DMS79 (cell line): ENCODE data around the gene NMT1.

Source experiments
- DNase-seq: peaks from one replicate; lab custom pipeline; 2025; lab: John Stamatoyannopoulos, UW

Gene NMT1

GRCh38 chr17:45104907-45105624 is 43.9 kb downstream of the NMT1 start:
- DNase-seq, result no peak

GRCh38 chr17:45106096-45106495 is 45.0 kb downstream of the NMT1 start:
- DNase-seq, result no peak

GRCh38 chr17:45106582-45106981 is 45.5 kb downstream of the NMT1 start:
- no peak for DNase-seq

- DNase-seq, result no peak
Observed at GRCh38 chr17:45107293-45108010, 46.3 kb downstream of the NMT1 start.

- DNase-seq, result no peak
Observed at GRCh38 chr17:45108051-45108450, 46.9 kb downstream of the NMT1 start.

GRCh38 chr17:45108595-45109521 is 47.7 kb downstream of the NMT1 start:
- no peak for DNase-seq

- DNase-seq, result no peak
Observed at GRCh38 chr17:45110676-45111611, 49.8 kb downstream of the NMT1 start.

GRCh38 chr17:45111850-45112249 is 50.7 kb downstream of the NMT1 start:
- DNase-seq, result peak; percentile 12

- DNase-seq, result no peak
Observed at GRCh38 chr17:45112559-45113423, 51.7 kb downstream of the NMT1 start.

- no peak for DNase-seq
Observed at GRCh38 chr17:45113424-45113754, 52.3 kb downstream of the NMT1 start.

- no peak for DNase-seq
Observed at GRCh38 chr17:45114117-45114932, 53.2 kb downstream of the NMT1 start.

GRCh38 chr17:45115015-45115625 is 54.0 kb downstream of the NMT1 start:
- DNase-seq, result no peak

- DNase-seq, result no peak
Observed at GRCh38 chr17:45115871-45116270, 54.8 kb downstream of the NMT1 start.

GRCh38 chr17:45116434-45117016 is 55.4 kb downstream of the NMT1 start:
- DNase-seq, result no peak

- DNase-seq, result no peak
Observed at GRCh38 chr17:45117334-45117733, 56.2 kb downstream of the NMT1 start.

- DNase-seq, result no peak
Observed at GRCh38 chr17:45117848-45118646, 56.9 kb downstream of the NMT1 start.

- no peak for DNase-seq
Observed at GRCh38 chr17:45118691-45119090, 57.6 kb downstream of the NMT1 start.

GRCh38 chr17:45119964-45120363 is 58.8 kb downstream of the NMT1 start:
- no peak for DNase-seq
